PC-9 (cell line): Measurements from ENCODE around the gene IRF6. TPM values are rescaled to one million over a fixed set of nuclear protein-coding genes. Genes with fewer than 3 reads are reported as not detected.

Experiments
- BruUV-seq: library from RNA; stranded (reverse); fragments of 400-500 nt; replicated peaks from 2 replicates; lab custom pipeline; 2021; lab: Mats Ljungman, UMichigan
- CTCF ChIA-PET: fragments of 300-600 bp; sonication (Branson Sonifier 250); formaldehyde crosslinking; loops from one replicate; lab custom pipeline; 2022; ENCODE audit warnings: antibody characterized with exemption; lab: Charles Lee
- POLR2A ChIA-PET: fragments of 300-600 bp; sonication (Branson Sonifier 250); formaldehyde crosslinking; loops from one replicate; lab custom pipeline; 2022; ENCODE audit warnings: antibody characterized with exemption; ENCODE audit not compliant: unreplicated experiment; lab: Charles Lee
- DNase-seq, 2 experiments: peaks; one replicate each; pipeline versions ENCODE4 v3.0.0 to v3.0.0-alpha.2; 2015 to 2022; ENCODE audit warnings: mixed read lengths in 1 of 2
- H2AFZ ChIP-seq: fragments of 200-600 bp; sonication (generic); 2 replicates; pipeline ENCODE4 v1.8.1; 2017; ENCODE audit warnings: antibody characterized with exemption
- H3F3A ChIP-seq: fragments of 200-600 bp; sonication (generic); 2 replicates; pipeline ENCODE4 v1.8.1; 2017; ENCODE audit warnings: antibody characterized with exemption, mild to moderate bottlenecking, low read depth; ENCODE audit not compliant: insufficient read depth
- H3K27ac ChIP-seq: fragments of 200-600 bp; sonication (generic); 2 replicates; pipeline ENCODE4 v1.6.1; 2016; ENCODE audit warnings: mixed run types
- H3K27me3 ChIP-seq: fragments of 200-600 bp; sonication (generic); 2 replicates; pipeline ENCODE4 v1.6.1; 2016; ENCODE audit warnings: low read depth, mixed run types; ENCODE audit not compliant: insufficient read depth
- H3K36me3 ChIP-seq: fragments of 200-600 bp; sonication (generic); 2 replicates; pipeline ENCODE4 v1.6.1; 2016; ENCODE audit warnings: low read depth, mixed run types
- H3K4me1 ChIP-seq: fragments of 200-600 bp; sonication (generic); replicated peaks from 2 replicates; pipeline ENCODE4 v1.6.1; 2016; ENCODE audit warnings: mixed run types; ENCODE audit not compliant: insufficient read depth
- H3K4me2 ChIP-seq: fragments of 200-600 bp; sonication (generic); 2 replicates; pipeline ENCODE4 v1.6.1; 2017; ENCODE audit warnings: mixed run types
- H3K4me3 ChIP-seq: fragments of 200-600 bp; sonication (generic); 2 replicates; pipeline ENCODE4 v1.6.1; 2016; ENCODE audit warnings: mixed run types
- H3K79me2 ChIP-seq: fragments of 200-600 bp; sonication (generic); 2 replicates; pipeline ENCODE4 v1.6.1; 2017; ENCODE audit warnings: low read depth, mixed run types
- H3K9me2 ChIP-seq: fragments of 200-600 bp; sonication (generic); 2 replicates; pipeline ENCODE4 v1.8.1; 2017; ENCODE audit warnings: mild to moderate bottlenecking; ENCODE audit not compliant: insufficient read depth
- H3K9me3 ChIP-seq: fragments of 200-600 bp; sonication (generic); 2 replicates; pipeline ENCODE4 v1.8.1; 2016; ENCODE audit warnings: low read depth; ENCODE audit not compliant: insufficient read depth
- H4K20me1 ChIP-seq: fragments of 200-600 bp; sonication (generic); 2 replicates; pipeline ENCODE4 v1.8.1; 2017; ENCODE audit not compliant: insufficient read depth
- EZH2 ChIP-seq: fragments of 200-600 bp; sonication (generic); IDR thresholded peaks from 2 replicates; pipeline ENCODE4 v1.8.0; 2017; ENCODE audit warnings: antibody characterized with exemption, low read depth
- intact Hi-C: fragments of 100-400 bp; cut with micrococcal nuclease; formaldehyde crosslinking; loops from one replicate; pipeline ENCODE4 v1.10.0; 2022; ENCODE audit not compliant: unreplicated experiment
- total RNA-seq: library from RNA; stranded (reverse); gene quantifications from 2 replicates; pipeline ENCODE4 v1.2.3, GENCODE V29; 2021
- TF ChIP-seq, protein P1 (sequence below): fragments of 200-600 bp; sonication (generic); conservative IDR thresholded peaks from 2 replicates; pipeline ENCODE4 v1.6.1; 2017; ENCODE audit warnings: mixed run types, antibody characterized with exemption, mild to moderate bottlenecking, moderate library complexity

Gene IRF6
- total RNA-seq, 1 experiment from 2014 or later: 46.5 TPM

DNA sequence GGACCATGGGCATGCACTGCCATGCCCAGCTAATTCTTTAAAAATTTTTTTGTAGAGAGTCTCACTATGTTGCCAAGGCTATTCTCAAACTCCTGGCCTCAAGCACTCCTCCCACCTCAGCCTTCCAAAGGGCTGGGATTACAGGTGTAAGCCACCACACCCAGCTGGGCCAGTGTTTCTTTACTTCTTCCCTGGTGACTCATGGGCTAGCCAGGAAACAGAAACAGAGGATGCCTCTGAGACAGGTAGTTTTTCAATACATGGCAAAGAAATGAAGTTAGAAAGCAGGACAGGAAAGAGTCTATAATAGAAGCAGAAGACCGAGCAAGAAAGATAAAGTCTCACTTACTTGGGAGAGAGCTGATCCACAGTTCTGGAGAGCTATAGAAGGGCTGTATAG is 14.0 kb downstream of the IRF6 start:
- no TSS peak for BruUV-seq
- Histone ChIP-seq H3K9me3 (no peaks in the 10 kb centered on the region), H3F3A (no peaks in the 10 kb centered on the region), H2AFZ (no peak overlapping the region), H3K4me2 (no peak overlapping the region), H4K20me1 (no peaks in the 10 kb centered on the region), H3K9me2 (no peaks in the 10 kb centered on the region), H3K27ac (no peak overlapping the region), H3K4me1 (no peaks in the 10 kb centered on the region), H3K79me2 (no peaks in the 10 kb centered on the region), H3K27me3 (no peaks in the 10 kb centered on the region), H3K36me3 (peaks cover 46% of the 10 kb centered on the region), H3K4me3 (no peak overlapping the region)
- DNase-seq: no peak
- intact Hi-C loops: no loop called here
- ChIA-PET POLR2A (no interaction called here), CTCF (no interaction called here)
- TF ChIP-seq, protein P1, sequence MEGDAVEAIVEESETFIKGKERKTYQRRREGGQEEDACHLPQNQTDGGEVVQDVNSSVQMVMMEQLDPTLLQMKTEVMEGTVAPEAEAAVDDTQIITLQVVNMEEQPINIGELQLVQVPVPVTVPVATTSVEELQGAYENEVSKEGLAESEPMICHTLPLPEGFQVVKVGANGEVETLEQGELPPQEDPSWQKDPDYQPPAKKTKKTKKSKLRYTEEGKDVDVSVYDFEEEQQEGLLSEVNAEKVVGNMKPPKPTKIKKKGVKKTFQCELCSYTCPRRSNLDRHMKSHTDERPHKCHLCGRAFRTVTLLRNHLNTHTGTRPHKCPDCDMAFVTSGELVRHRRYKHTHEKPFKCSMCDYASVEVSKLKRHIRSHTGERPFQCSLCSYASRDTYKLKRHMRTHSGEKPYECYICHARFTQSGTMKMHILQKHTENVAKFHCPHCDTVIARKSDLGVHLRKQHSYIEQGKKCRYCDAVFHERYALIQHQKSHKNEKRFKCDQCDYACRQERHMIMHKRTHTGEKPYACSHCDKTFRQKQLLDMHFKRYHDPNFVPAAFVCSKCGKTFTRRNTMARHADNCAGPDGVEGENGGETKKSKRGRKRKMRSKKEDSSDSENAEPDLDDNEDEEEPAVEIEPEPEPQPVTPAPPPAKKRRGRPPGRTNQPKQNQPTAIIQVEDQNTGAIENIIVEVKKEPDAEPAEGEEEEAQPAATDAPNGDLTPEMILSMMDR: no peak
- TF ChIP-seq EZH2: no peak

DNA sequence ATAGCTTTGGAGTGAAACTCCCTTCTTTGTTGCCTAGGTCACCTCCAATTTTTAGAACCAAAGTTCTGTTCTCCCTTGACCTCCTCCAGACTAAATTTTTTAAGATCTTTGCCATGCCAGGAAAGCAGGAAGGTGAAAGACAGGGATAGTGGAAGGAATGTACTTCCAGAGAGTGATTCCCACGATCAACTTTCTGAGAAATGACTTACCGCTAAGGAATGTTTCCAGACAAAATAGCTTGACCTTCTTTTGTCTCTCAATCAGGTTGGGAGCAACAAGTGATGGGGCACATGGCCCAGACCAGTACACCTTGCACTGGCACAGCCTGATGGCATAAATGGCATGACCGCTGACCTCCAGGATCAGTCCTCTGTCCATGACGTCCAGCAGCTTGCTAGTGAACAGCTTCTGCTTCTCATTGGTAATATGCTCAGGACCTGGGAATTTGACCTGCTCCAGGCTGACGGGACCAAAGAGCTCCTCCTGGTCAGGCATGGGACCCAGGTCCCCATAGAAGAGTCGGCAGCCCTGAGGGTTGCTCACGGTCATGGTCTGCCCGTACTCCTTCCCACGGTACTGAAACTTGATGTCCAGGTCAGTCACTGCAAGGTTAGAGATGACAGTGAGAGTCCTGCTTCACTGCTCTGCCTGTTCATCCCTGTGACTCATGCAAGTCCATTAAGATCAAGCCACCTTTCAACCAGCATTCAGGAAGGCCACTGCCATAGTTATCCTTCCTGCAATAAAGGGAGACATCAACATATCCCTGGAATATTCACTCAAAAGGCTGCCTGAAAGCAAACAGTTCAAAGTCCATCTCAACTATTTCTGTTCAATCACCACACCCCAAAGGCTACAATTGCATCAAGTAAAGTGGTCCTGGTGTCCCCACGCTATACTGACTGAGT is 15.4 kb downstream of the IRF6 start:
- intact Hi-C loops: no loop called here
- DNase-seq: no peak
- no TSS peak for BruUV-seq
- no peak overlapping the region for H3K27ac ChIP-seq
- no peaks in the 10 kb centered on the region for H4K20me1 ChIP-seq
- no peaks in the 10 kb centered on the region for H3K9me2 ChIP-seq
- no peaks in the 10 kb centered on the region for H3K4me1 ChIP-seq
- H3K4me3 ChIP-seq: no peak overlapping the region
- no peak overlapping the region for H2AFZ ChIP-seq
- peaks cover 1% of the 10 kb centered on the region; the same call in 1 of the 2 replicates for H3F3A ChIP-seq
- peaks cover 43% of the 10 kb centered on the region for H3K36me3 ChIP-seq
- no peak overlapping the region for H3K4me2 ChIP-seq
- ChIA-PET CTCF (no interaction called here), POLR2A (no interaction called here)
- H3K79me2 ChIP-seq: no peaks in the 10 kb centered on the region
- H3K27me3 ChIP-seq: no peaks in the 10 kb centered on the region
- TF ChIP-seq, protein P1: no peak
- no peak for TF ChIP-seq EZH2
- no peaks in the 10 kb centered on the region for H3K9me3 ChIP-seq

DNA sequence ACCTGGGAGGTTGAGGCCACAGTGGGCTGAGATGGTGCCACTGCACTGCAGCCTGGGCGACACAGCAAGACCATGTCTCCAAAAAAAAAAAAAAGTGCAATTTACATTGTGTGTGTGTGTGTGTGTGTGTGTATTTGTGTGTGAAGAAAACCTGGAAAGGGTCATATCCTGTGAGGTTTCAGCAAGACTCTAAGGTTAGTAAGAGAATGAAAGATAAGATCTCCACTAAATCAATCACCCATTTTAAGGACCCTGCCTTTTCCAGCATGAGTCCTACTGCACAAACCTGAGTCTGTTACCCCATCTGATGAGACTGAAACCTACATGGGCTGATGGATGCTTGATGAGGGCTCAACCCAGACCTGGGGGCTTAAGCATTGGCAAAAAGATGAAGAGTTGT is 16.7 kb downstream of the IRF6 start:
- intact Hi-C loops: no loop called here
- Histone ChIP-seq H3K27me3 (no peaks in the 10 kb centered on the region), H3K79me2 (no peaks in the 10 kb centered on the region), H3K4me2 (no peak overlapping the region), H3K27ac (no peak overlapping the region), H3F3A (peaks cover 11% of the 10 kb centered on the region; the same call in 1 of the 2 replicates), H3K36me3 (peaks cover 39% of the 10 kb centered on the region), H3K9me3 (peaks cover 4% of the 10 kb centered on the region; the same call in 1 of the 2 replicates), H3K4me1 (peaks cover 7% of the 10 kb centered on the region), H3K9me2 (no peaks in the 10 kb centered on the region), H2AFZ (no peak overlapping the region), H3K4me3 (no peak overlapping the region), H4K20me1 (no peaks in the 10 kb centered on the region)
- ChIA-PET POLR2A (no interaction called here), CTCF (no interaction called here)
- no TSS peak for BruUV-seq
- DNase-seq: no peak
- TF ChIP-seq, protein P1: no peak
- no peak for TF ChIP-seq EZH2
